ENCODE data around the gene TM4SF20.

- no peak for TF ChIP-seq ATF2 (tag by site-specific recombination; IDR thresholded peaks at IDR 0.05; ENCODE audit: low read depth)
- TF ChIP-seq, protein P1, sequence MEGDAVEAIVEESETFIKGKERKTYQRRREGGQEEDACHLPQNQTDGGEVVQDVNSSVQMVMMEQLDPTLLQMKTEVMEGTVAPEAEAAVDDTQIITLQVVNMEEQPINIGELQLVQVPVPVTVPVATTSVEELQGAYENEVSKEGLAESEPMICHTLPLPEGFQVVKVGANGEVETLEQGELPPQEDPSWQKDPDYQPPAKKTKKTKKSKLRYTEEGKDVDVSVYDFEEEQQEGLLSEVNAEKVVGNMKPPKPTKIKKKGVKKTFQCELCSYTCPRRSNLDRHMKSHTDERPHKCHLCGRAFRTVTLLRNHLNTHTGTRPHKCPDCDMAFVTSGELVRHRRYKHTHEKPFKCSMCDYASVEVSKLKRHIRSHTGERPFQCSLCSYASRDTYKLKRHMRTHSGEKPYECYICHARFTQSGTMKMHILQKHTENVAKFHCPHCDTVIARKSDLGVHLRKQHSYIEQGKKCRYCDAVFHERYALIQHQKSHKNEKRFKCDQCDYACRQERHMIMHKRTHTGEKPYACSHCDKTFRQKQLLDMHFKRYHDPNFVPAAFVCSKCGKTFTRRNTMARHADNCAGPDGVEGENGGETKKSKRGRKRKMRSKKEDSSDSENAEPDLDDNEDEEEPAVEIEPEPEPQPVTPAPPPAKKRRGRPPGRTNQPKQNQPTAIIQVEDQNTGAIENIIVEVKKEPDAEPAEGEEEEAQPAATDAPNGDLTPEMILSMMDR (tag by site-specific recombination; IDR thresholded peaks at IDR 0.05): no peak
- no peak for TF ChIP-seq ZNF221 (tag by site-specific recombination; IDR thresholded peaks at IDR 0.05; ENCODE audit: borderline replicate concordance)
- no peak for TF ChIP-seq ZNF629 (tag by site-specific recombination; IDR thresholded peaks at IDR 0.05)
- TF ChIP-seq ZNF266 (tag by site-specific recombination; IDR thresholded peaks at IDR 0.05; ENCODE audit: low read depth): no peak
- TF ChIP-seq HOXA7 (CRISPR knock-in tag; IDR thresholded peaks at IDR 0.05; ENCODE audit: borderline replicate concordance): no peak
- TF ChIP-seq ZNF114 (tag by site-specific recombination; IDR thresholded peaks at IDR 0.05): no peak
- no peak for TF ChIP-seq ZNF747 (tag by site-specific recombination; IDR thresholded peaks at IDR 0.05)
- no peak for TF ChIP-seq ZNF274 (IDR thresholded peaks at IDR 0.05; ENCODE audit: low read length)
- no peak for TF ChIP-seq ZNF274 (tag by site-specific recombination; IDR thresholded peaks at IDR 0.05; ENCODE audit: borderline replicate concordance)
- no peak for TF ChIP-seq TCF7L2 (IDR thresholded peaks at IDR 0.05; ENCODE audit: borderline replicate concordance, low read depth, low read length)
- TF ChIP-seq MZF1 (tag by site-specific recombination; IDR thresholded peaks at IDR 0.05; ENCODE audit: borderline replicate concordance): no peak
- no peak for TF ChIP-seq ZNF561 (tag by site-specific recombination; IDR thresholded peaks at IDR 0.05; ENCODE audit: borderline replicate concordance)
- TF ChIP-seq, protein P2, sequence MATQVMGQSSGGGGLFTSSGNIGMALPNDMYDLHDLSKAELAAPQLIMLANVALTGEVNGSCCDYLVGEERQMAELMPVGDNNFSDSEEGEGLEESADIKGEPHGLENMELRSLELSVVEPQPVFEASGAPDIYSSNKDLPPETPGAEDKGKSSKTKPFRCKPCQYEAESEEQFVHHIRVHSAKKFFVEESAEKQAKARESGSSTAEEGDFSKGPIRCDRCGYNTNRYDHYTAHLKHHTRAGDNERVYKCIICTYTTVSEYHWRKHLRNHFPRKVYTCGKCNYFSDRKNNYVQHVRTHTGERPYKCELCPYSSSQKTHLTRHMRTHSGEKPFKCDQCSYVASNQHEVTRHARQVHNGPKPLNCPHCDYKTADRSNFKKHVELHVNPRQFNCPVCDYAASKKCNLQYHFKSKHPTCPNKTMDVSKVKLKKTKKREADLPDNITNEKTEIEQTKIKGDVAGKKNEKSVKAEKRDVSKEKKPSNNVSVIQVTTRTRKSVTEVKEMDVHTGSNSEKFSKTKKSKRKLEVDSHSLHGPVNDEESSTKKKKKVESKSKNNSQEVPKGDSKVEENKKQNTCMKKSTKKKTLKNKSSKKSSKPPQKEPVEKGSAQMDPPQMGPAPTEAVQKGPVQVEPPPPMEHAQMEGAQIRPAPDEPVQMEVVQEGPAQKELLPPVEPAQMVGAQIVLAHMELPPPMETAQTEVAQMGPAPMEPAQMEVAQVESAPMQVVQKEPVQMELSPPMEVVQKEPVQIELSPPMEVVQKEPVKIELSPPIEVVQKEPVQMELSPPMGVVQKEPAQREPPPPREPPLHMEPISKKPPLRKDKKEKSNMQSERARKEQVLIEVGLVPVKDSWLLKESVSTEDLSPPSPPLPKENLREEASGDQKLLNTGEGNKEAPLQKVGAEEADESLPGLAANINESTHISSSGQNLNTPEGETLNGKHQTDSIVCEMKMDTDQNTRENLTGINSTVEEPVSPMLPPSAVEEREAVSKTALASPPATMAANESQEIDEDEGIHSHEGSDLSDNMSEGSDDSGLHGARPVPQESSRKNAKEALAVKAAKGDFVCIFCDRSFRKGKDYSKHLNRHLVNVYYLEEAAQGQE (tag by site-specific recombination; IDR thresholded peaks at IDR 0.05): no peak
These were observed 33.8 kb upstream of the TM4SF20 start for GRCh38 chr2:227412877-227413276.

Data from HEK293 (cell line).